Left ventricle myocardium inferior (tissue), 1 donor: ENCODE results near the gene TIPRL. TPM values are rescaled to one million over a fixed set of nuclear protein-coding genes. Genes with fewer than 3 reads are reported as not detected.
A peak's percentile ranks its signal among the peaks of the same experiment; 100 is the strongest.

Source experiments
- DNase-seq: peaks from one replicate; pipeline ENCODE4 v3.0.0-alpha.2; 2020
- H3K27ac ChIP-seq: fragments of 200-600 bp; replicated peaks from 2 replicates; pipeline ENCODE4 v1.8.0; 2021
- H3K27me3 ChIP-seq: fragments of 200-600 bp; 2 replicates; pipeline ENCODE4 v1.8.0; 2021; ENCODE audit warnings: low read depth
- H3K36me3 ChIP-seq: fragments of 200-600 bp; 2 replicates; pipeline ENCODE4 v1.8.0; 2021
- H3K4me1 ChIP-seq: fragments of 200-600 bp; 2 replicates; pipeline ENCODE4 v1.8.0; 2021
- H3K4me3 ChIP-seq: fragments of 200-600 bp; 2 replicates; pipeline ENCODE4 v1.8.0; 2021; ENCODE audit warnings: mild to moderate bottlenecking, moderate library complexity
- H3K9me3 ChIP-seq: fragments of 200-600 bp; replicated peaks from 2 replicates; pipeline ENCODE4 v1.8.0; 2021
- intact Hi-C: fragments of 100-400 bp; cut with micrococcal nuclease; formaldehyde crosslinking; loops from one replicate; pipeline ENCODE4 v1.11.0; 2022
- total RNA-seq: library from RNA; stranded (reverse); fragmentation: NEBNext Ultra II Directional; extraction: Animal tissue kit (Norgen Biotek cat#: 25700); gene quantifications from one replicate; pipeline ENCODE4 v1.2.1, GENCODE V29; 2021
- TF ChIP-seq, protein P1 (sequence below): fragments of 200-600 bp; IDR thresholded peaks from 2 replicates; pipeline ENCODE4 v1.8.0; 2021; ENCODE audit warnings: antibody characterized with exemption, mild to moderate bottlenecking, borderline replicate concordance
- donor health status: DM: no; HTN: yes; CAD: no; lungs with severe emphysema.

TIPRL gene
- total RNA-seq, 1 donor from 2014 or later, result 28.3 TPM

GRCh38 chr1:168243636-168244212 lies 65.0 kb downstream of the TIPRL start:
- H3K9me3 ChIP-seq, result no peaks in the 10 kb centered on the region
- H3K27me3 ChIP-seq, result no peaks in the 10 kb centered on the region
- no peak overlapping the region for H3K4me3 ChIP-seq
- TF ChIP-seq, protein P1, sequence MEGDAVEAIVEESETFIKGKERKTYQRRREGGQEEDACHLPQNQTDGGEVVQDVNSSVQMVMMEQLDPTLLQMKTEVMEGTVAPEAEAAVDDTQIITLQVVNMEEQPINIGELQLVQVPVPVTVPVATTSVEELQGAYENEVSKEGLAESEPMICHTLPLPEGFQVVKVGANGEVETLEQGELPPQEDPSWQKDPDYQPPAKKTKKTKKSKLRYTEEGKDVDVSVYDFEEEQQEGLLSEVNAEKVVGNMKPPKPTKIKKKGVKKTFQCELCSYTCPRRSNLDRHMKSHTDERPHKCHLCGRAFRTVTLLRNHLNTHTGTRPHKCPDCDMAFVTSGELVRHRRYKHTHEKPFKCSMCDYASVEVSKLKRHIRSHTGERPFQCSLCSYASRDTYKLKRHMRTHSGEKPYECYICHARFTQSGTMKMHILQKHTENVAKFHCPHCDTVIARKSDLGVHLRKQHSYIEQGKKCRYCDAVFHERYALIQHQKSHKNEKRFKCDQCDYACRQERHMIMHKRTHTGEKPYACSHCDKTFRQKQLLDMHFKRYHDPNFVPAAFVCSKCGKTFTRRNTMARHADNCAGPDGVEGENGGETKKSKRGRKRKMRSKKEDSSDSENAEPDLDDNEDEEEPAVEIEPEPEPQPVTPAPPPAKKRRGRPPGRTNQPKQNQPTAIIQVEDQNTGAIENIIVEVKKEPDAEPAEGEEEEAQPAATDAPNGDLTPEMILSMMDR, result no peak
- intact Hi-C loops, result no loop called here
- DNase-seq, result no peak
- peak overlapping the region; percentile 67 for H3K27ac ChIP-seq
- H3K36me3 ChIP-seq, result peaks cover 84% of the 10 kb centered on the region
- H3K4me1 ChIP-seq, result peaks cover 31% of the 10 kb centered on the region

DNA sequence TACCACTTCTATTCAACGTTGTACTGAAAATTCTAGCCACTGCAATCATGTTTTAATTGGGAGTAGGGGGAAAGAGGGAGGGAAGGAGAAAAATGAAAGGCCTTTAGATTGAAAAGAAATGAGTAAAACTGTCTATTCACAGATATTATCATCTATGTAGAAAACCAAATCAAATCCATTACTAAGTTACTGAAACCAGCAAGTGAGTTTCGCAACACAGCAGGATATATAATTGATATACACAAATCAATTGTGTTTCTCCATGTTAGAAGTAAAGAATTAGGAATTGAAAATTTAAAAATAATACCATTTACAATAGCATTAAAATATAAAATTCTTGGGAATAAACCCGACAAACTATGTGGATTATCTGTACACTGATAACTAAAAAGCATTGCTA lies 66.3 kb downstream of the TIPRL start:
- Histone ChIP-seq H3K4me1 (peaks cover 31% of the 10 kb centered on the region), H3K9me3 (no peaks in the 10 kb centered on the region), H3K27me3 (no peaks in the 10 kb centered on the region), H3K36me3 (peaks cover 78% of the 10 kb centered on the region), H3K27ac (no peak overlapping the region), H3K4me3 (no peak overlapping the region)
- DNase-seq, result no peak
- TF ChIP-seq, protein P1, result no peak
- intact Hi-C loops, result no loop called here

- H3K4me3 ChIP-seq, result no peak overlapping the region
- no peaks in the 10 kb centered on the region for H3K9me3 ChIP-seq
- intact Hi-C loops, result no loop called here
- H3K4me1 ChIP-seq, result peaks cover 31% of the 10 kb centered on the region
- no peak overlapping the region for H3K27ac ChIP-seq
- TF ChIP-seq, protein P1, result no peak
- peaks cover 75% of the 10 kb centered on the region for H3K36me3 ChIP-seq
- H3K27me3 ChIP-seq, result no peaks in the 10 kb centered on the region
- DNase-seq, result no peak
These were observed 67.7 kb downstream of the TIPRL start for GRCh38 chr1:168246506-168246905.

Other genes starting within 250 kb of the TIPRL start
- 196 TPM for gene DCAF6, start 242.3 kb upstream of the TIPRL start, total RNA-seq
- gene MPC2, start 241.9 kb upstream of the TIPRL start, total RNA-seq, result 267 TPM
- 2.8 TPM for gene GPR161, start 42.0 kb upstream of the TIPRL start, total RNA-seq
- gene SFT2D2, start 47.0 kb downstream of the TIPRL start, total RNA-seq, result 13.3 TPM
- gene TBX19, start 101.9 kb downstream of the TIPRL start, total RNA-seq, result 0.33 TPM